Upper lobe of left lung (tissue), 4 donors: Measurements from ENCODE around the gene SARDH.

Experiments used
- POLR2A ChIP-seq, 4 donors: fragments of 450-650 bp; IDR thresholded peaks; one replicate each; pipeline ENCODE4 v1.5.1; 2016 to 2017; ENCODE audit warnings: antibody characterized with exemption in 4 of 4, mild to moderate bottlenecking in 2 of 4
- POLR2AphosphoS5 ChIP-seq, 2 donors: sonication (generic); formaldehyde crosslinking; IDR thresholded peaks; one replicate each; pipeline ENCODE4 v1.5.1; 2017; ENCODE audit warnings: antibody characterized with exemption in 2 of 2
- TF ChIP-seq, protein P1 (sequence below), 6 experiments: fragments of 450-650 bp in 4 of 6; fragments of 200-600 bp in 2 of 6; sonication (generic) in 2 of 6; IDR thresholded peaks; one replicate each; pipeline ENCODE4 v1.5.1; 2016 to 2019; ENCODE audit warnings: antibody characterized with exemption in 6 of 6

DNA sequence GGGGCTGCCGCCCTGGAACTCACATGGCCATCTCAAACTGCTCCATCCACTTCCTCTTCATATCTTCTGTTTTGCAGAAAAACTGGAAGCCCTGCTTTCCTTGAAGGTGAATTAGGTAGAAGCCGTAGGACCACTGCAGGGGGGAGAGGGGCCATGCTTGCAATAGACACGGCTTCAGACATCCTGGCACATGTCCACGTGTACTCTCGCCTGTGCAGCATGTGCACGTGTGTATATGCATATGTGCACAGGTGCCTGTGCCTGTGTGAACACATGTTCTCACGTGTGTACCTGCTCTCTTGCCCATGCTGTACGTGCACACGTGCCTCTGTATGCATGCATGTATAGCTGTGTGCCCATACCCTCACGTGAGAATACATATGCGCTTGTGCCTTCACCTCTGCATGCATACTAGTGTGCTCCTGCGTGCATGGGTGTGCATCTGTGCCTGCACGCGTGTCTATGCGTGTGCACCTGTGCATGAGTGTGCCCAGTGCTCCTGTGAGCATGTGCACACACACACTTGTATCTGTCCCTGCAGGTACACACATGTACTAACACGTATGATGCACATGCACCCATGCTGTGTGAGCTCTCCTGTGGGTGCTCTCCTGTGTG lies 47.7 kb upstream of the SARDH start:
- TF ChIP-seq POLR2AphosphoS5 (IDR thresholded peaks at IDR 0.05) (no peak), POLR2A (IDR thresholded peaks at IDR 0.05) (no peak)
- TF ChIP-seq, protein P1, sequence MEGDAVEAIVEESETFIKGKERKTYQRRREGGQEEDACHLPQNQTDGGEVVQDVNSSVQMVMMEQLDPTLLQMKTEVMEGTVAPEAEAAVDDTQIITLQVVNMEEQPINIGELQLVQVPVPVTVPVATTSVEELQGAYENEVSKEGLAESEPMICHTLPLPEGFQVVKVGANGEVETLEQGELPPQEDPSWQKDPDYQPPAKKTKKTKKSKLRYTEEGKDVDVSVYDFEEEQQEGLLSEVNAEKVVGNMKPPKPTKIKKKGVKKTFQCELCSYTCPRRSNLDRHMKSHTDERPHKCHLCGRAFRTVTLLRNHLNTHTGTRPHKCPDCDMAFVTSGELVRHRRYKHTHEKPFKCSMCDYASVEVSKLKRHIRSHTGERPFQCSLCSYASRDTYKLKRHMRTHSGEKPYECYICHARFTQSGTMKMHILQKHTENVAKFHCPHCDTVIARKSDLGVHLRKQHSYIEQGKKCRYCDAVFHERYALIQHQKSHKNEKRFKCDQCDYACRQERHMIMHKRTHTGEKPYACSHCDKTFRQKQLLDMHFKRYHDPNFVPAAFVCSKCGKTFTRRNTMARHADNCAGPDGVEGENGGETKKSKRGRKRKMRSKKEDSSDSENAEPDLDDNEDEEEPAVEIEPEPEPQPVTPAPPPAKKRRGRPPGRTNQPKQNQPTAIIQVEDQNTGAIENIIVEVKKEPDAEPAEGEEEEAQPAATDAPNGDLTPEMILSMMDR (IDR thresholded peaks at IDR 0.05), result no peak
